GM21367 (cell line): ENCODE measurements around the gene HRAS.
"Not testable (repeated sequence)": the region's sequence is repeated elsewhere in the genome, so short reads cannot be mapped to it uniquely, and the experiment has no call there.

Source experiments
- ATAC-seq: cut with Tn5 transposase; IDR thresholded peaks from one replicate; pipeline ENCODE4 v1.9.1; 2021; ENCODE audit not compliant: unreplicated experiment

HRAS gene

GRCh38 chr11:534396-535209 lies 773 bp downstream of the HRAS start:
- no peak for ATAC-seq

- no peak for ATAC-seq
These were observed 1.6 kb downstream of the HRAS start for GRCh38 chr11:533586-534395.

GRCh38 chr11:532986-533585 lies 2.3 kb downstream of the HRAS start:
- no peak for ATAC-seq

GRCh38 chr11:532527-532985 lies 2.8 kb downstream of the HRAS start:
- ATAC-seq: no peak

GRCh38 chr11:531919-532526 lies 3.4 kb downstream of the HRAS start:
- ATAC-seq: no peak

GRCh38 chr11:530960-531831 lies 4.2 kb downstream of the HRAS start:
- ATAC-seq: no peak

- no peak for ATAC-seq
These were observed 5.5 kb downstream of the HRAS start for GRCh38 chr11:529728-530411.

- no peak for ATAC-seq
These were observed 6.3 kb downstream of the HRAS start for GRCh38 chr11:528815-529727.

- ATAC-seq: no peak
These were observed 7.1 kb downstream of the HRAS start for GRCh38 chr11:528166-528814.

GRCh38 chr11:526192-526591 lies 9.2 kb downstream of the HRAS start:
- no peak for ATAC-seq

- ATAC-seq: no peak
These were observed 14.1 kb downstream of the HRAS start for GRCh38 chr11:521177-521688.

GRCh38 chr11:520428-521176 lies 14.8 kb downstream of the HRAS start:
- no peak for ATAC-seq

- peak; percentile 80 for ATAC-seq
These were observed 16.7 kb downstream of the HRAS start for GRCh38 chr11:518463-519202.

GRCh38 chr11:516918-517685 lies 18.3 kb downstream of the HRAS start:
- not testable (repeated sequence) for ATAC-seq

- ATAC-seq: no peak
These were observed 19.0 kb downstream of the HRAS start for GRCh38 chr11:516400-516799.

- ATAC-seq: no peak
These were observed 20.2 kb downstream of the HRAS start for GRCh38 chr11:515131-515530.
